Measurements from ENCODE around the gene SPESP1. TPM values are rescaled to one million over a fixed set of nuclear protein-coding genes. Genes with fewer than 3 reads are reported as not detected.

SPESP1 gene
- total and polyA plus RNA-seq, 8 donors: 0.28 to 1.5 (median 0.77) TPM

Other genes starting within 250 kb of the SPESP1 start
- gene ANP32A, start 109.6 kb upstream of the SPESP1 start, total RNA-seq: 10 to 100 TPM; 26.9 to 64.3 (median 41.4) TPM
- gene ANP32A, start 109.6 kb upstream of the SPESP1 start, polyA plus RNA-seq: 10 to 100 TPM; 26.0 to 42.3 TPM
- under 1 TPM in 3 of 6 donors, not detected in 3; 0.05 to 0.14 (median 0.12) TPM for gene NOX5, start 84.2 kb downstream of the SPESP1 start, total RNA-seq
- gene NOX5, start 84.2 kb downstream of the SPESP1 start, polyA plus RNA-seq: under 1 TPM; 0.04 to 0.26 TPM
- gene GLCE, start 230.1 kb downstream of the SPESP1 start, total RNA-seq: 10 to 100 TPM in 1 of 6 donors, 1 to 10 TPM in 5; 4.3 to 10.8 (median 5.9) TPM
- 1 to 10 TPM; 2.7 to 7.5 TPM for gene GLCE, start 230.1 kb downstream of the SPESP1 start, polyA plus RNA-seq